GM23338 (cell line): ENCODE results near the gene LUZP2. TPM values are rescaled to one million over a fixed set of nuclear protein-coding genes. Genes with fewer than 3 reads are reported as not detected.

Source experiments
- ATAC-seq: fragments of 200-7000 bp; cut with Tn5 transposase; 3 replicates; pipeline ENCODE4 v1.9.1; 2020
- DNase-seq: peaks from one replicate; pipeline ENCODE4 v3.0.0-alpha.2; 2015; ENCODE audit warnings: low spot score
- H2AFZ ChIP-seq: fragments of 200-600 bp; sonication (generic); 2 replicates; pipeline ENCODE4 v1.8.0; 2016; ENCODE audit warnings: antibody characterized with exemption, mild to moderate bottlenecking, moderate library complexity
- H3F3A ChIP-seq: fragments of 200-600 bp; sonication (generic); replicated peaks from 2 replicates; pipeline ENCODE4 v1.8.0; 2017; ENCODE audit warnings: antibody characterized with exemption, mixed run types, low read depth
- H3K27ac ChIP-seq: fragments of 200-600 bp; sonication (generic); 2 replicates; pipeline ENCODE4 v1.6.1; 2016; ENCODE audit warnings: low read depth
- H3K27me3 ChIP-seq: fragments of 200-600 bp; sonication (generic); 2 replicates; pipeline ENCODE4 v1.8.0; 2016; ENCODE audit warnings: mild to moderate bottlenecking, mixed run types, moderate library complexity; ENCODE audit not compliant: insufficient read depth
- H3K36me3 ChIP-seq: fragments of 200-600 bp; sonication (generic); 2 replicates; pipeline ENCODE4 v1.8.0; 2016; ENCODE audit warnings: mild to moderate bottlenecking; ENCODE audit not compliant: insufficient read depth
- H3K4me1 ChIP-seq: fragments of 200-600 bp; sonication (generic); 2 replicates; pipeline ENCODE4 v1.8.0; 2016; ENCODE audit warnings: mild to moderate bottlenecking, moderate library complexity; ENCODE audit not compliant: insufficient read depth
- H3K4me2 ChIP-seq: fragments of 200-600 bp; sonication (generic); 2 replicates; pipeline ENCODE4 v1.7.1; 2017; ENCODE audit warnings: mixed run types
- H3K4me3 ChIP-seq: fragments of 200-600 bp; sonication (generic); 2 replicates; pipeline ENCODE4 v1.6.1; 2016; ENCODE audit warnings: mixed run types
- H3K79me2 ChIP-seq: fragments of 200-600 bp; sonication (generic); replicated peaks from 2 replicates; pipeline ENCODE4 v1.8.0; 2017; ENCODE audit warnings: mild to moderate bottlenecking; ENCODE audit not compliant: insufficient read depth
- H3K9me2 ChIP-seq: fragments of 200-600 bp; sonication (generic); 2 replicates; pipeline ENCODE4 v1.8.0; 2017; ENCODE audit not compliant: insufficient read depth
- H4K20me1 ChIP-seq: fragments of 200-600 bp; sonication (generic); replicated peaks from 2 replicates; pipeline ENCODE4 v1.8.0; 2017; ENCODE audit warnings: mild to moderate bottlenecking; ENCODE audit not compliant: insufficient read depth
- H3K27ac Mint-ChIP-seq: 2 replicates; pipeline ENCODE4 v1.8.0; 2020; ENCODE audit warnings: inconsistent platforms, mild to moderate bottlenecking, moderate library complexity, mixed read lengths
- H3K27me3 Mint-ChIP-seq: 3 replicates; pipeline ENCODE4 v1.8.0; 2022; ENCODE audit warnings: low read depth, mild to moderate bottlenecking, moderate library complexity, mixed read lengths, inconsistent platforms; ENCODE audit not compliant: insufficient read depth, poor library complexity
- H3K36me3 Mint-ChIP-seq: 3 replicates; pipeline ENCODE4 v1.8.0; 2021; ENCODE audit warnings: low read depth, mild to moderate bottlenecking, inconsistent platforms, moderate library complexity, mixed read lengths
- H3K4me1 Mint-ChIP-seq: 3 replicates; pipeline ENCODE4 v1.8.0; 2020; ENCODE audit warnings: mild to moderate bottlenecking, inconsistent platforms, mixed read lengths
- H3K4me3 Mint-ChIP-seq: 3 replicates; pipeline ENCODE4 v1.8.0; 2021; ENCODE audit warnings: moderate library complexity, mild to moderate bottlenecking, inconsistent platforms, mixed read lengths
- H3K9me3 Mint-ChIP-seq: 3 replicates; pipeline ENCODE4 v1.8.0; 2020; ENCODE audit warnings: moderate library complexity, mild to moderate bottlenecking, inconsistent platforms, mixed read lengths
- CREB1 ChIP-seq: fragments of 250-450 bp; sonication (Bioruptor Pico); IDR thresholded peaks from 2 replicates; pipeline ENCODE4 v1.5.0; 2020; ENCODE audit warnings: low read depth, mild to moderate bottlenecking, moderate library complexity
- CTCF ChIP-seq, 2 experiments: fragments of 200-600 bp in 1 of 2; sonication (generic) in 1 of 2; conservative IDR thresholded peaks; 2 replicates each; pipeline versions ENCODE4 v1.5.1 to v1.6.1; 2016 to 2017; ENCODE audit warnings: antibody characterized with exemption in 2 of 2, low read depth in 2 of 2, mild to moderate bottlenecking in 2 of 2, moderate library complexity in 1 of 2
- ETS1 ChIP-seq: IDR thresholded peaks from 2 replicates; pipeline ENCODE4 v1.6.1; 2016; ENCODE audit warnings: antibody characterized with exemption
- EZH2 ChIP-seq: fragments of 200-600 bp; sonication (generic); IDR thresholded peaks from one replicate; pipeline ENCODE4 v1.8.0; 2017; ENCODE audit warnings: antibody characterized with exemption, mild to moderate bottlenecking, low read depth; ENCODE audit not compliant: unreplicated experiment
- EZH2phosphoT487 ChIP-seq: fragments of 200-600 bp; sonication (generic); IDR thresholded peaks from one replicate; pipeline ENCODE4 v1.8.1; 2018; ENCODE audit warnings: antibody characterized with exemption; ENCODE audit not compliant: unreplicated experiment
- JUNB ChIP-seq: IDR thresholded peaks from one replicate; pipeline ENCODE4 v1.6.1; 2016; ENCODE audit warnings: antibody characterized with exemption; ENCODE audit not compliant: unreplicated experiment
- NANOG ChIP-seq: IDR thresholded peaks from 2 replicates; pipeline ENCODE4 v1.6.1; 2016; ENCODE audit warnings: antibody characterized with exemption, borderline replicate concordance
- POLR2AphosphoS5 ChIP-seq: IDR thresholded peaks from 2 replicates; pipeline ENCODE4 v1.6.1; 2016; ENCODE audit warnings: antibody characterized with exemption, low read depth
- REST ChIP-seq: IDR thresholded peaks from one replicate; pipeline ENCODE4 v1.6.1; 2018; ENCODE audit warnings: antibody characterized with exemption; ENCODE audit not compliant: unreplicated experiment
- STAT1 ChIP-seq: IDR thresholded peaks from one replicate; pipeline ENCODE4 v1.6.1; 2016; ENCODE audit warnings: antibody characterized with exemption; ENCODE audit not compliant: unreplicated experiment
- ZNF114 ChIP-seq: fragments of 250-450 bp; sonication (Bioruptor Pico); IDR thresholded peaks from 2 replicates; pipeline ENCODE4 v1.5.0; 2020; ENCODE audit warnings: mild to moderate bottlenecking, moderate library complexity
- ZNF331 ChIP-seq: fragments of 250-450 bp; sonication (Bioruptor Pico); IDR thresholded peaks from 2 replicates; pipeline ENCODE4 v1.5.0; 2020; ENCODE audit warnings: low read depth, mild to moderate bottlenecking, moderate library complexity
- ZNF462 ChIP-seq: fragments of 250-450 bp; sonication (Bioruptor Pico); IDR thresholded peaks from 2 replicates; pipeline ENCODE4 v1.5.0; 2020; ENCODE audit warnings: mild to moderate bottlenecking, moderate library complexity
- polyA plus RNA-seq: library from polyadenylated mRNA; unstranded; fragments of >200 nt; fragmentation: Nextera tagmentation; extraction: Ambion mirVana; gene quantifications from 2 replicates; pipeline ENCODE4 v1.2.1, GENCODE V29; 2016
- total RNA-seq: library from RNA; depleted of rRNA; stranded (reverse); fragments of >200 nt; shearing (Covaris generic); gene quantifications from 2 replicates; pipeline ENCODE4 v1.2.3, GENCODE V29; 2014

LUZP2 gene
- total and polyA plus RNA-seq, 2 experiments from 2014 or later, result 2.0 to 9.2 TPM

- TF ChIP-seq CREB1 (CRISPR knock-in tag) (no peak), ZNF114 (CRISPR knock-in tag) (no peak), POLR2AphosphoS5 (no peak), JUNB (no peak), CTCF (conservative IDR thresholded peaks at IDR 0.05; ENCODE audit: low read depth in 2 of 2) (no peak), ZNF462 (CRISPR knock-in tag) (no peak), EZH2 (no peak), STAT1 (no peak), REST (no peak), EZH2phosphoT487 (no peak), NANOG (no peak), ZNF331 (CRISPR knock-in tag) (no peak), ETS1 (no peak)
- Histone ChIP-seq H3K4me1 (0 out of 2 replicates have a peak, but pooled peaks cover 9% of the 10 kb centered on the region), H3K9me2 (peaks cover under 1% of the 10 kb centered on the region; the same call in 1 of the 2 replicates), H3K27me3 (no peaks in the 10 kb centered on the region), H3K4me2 (no peak overlapping the region), H3F3A (no peaks in the 10 kb centered on the region), H3K27ac (no peak overlapping the region), H2AFZ (no peak overlapping the region), H3K4me3 (no peak overlapping the region), H3K79me2 (no peaks in the 10 kb centered on the region), H3K36me3 (no peaks in the 10 kb centered on the region), H4K20me1 (no peaks in the 10 kb centered on the region)
- no peak overlapping the region for H3K27ac Mint-ChIP-seq
- peaks cover 6% of the 10 kb centered on the region for H3K4me1 Mint-ChIP-seq
- DNase-seq (no peak), ATAC-seq (no peak)
- no peak overlapping the region for H3K4me3 Mint-ChIP-seq
- peaks cover 9% of the 10 kb centered on the region; the same call in 2 of the 3 replicates for H3K9me3 Mint-ChIP-seq
- peaks cover 7% of the 10 kb centered on the region; the same call in 1 of the 3 replicates for H3K36me3 Mint-ChIP-seq
- H3K27me3 Mint-ChIP-seq, result no peaks in the 10 kb centered on the region
These were observed 404.2 kb downstream of the LUZP2 start for GRCh38 chr11:24900960-24901549.
